HL-60 (cell line): Measurements from ENCODE around the gene PPCDC.
"Not testable (repeated sequence)": the region's sequence is repeated elsewhere in the genome, so short reads cannot be mapped to it uniquely, and the experiment has no call there.

Experiments used
- CTCF ChIP-seq: IDR thresholded peaks from one replicate; pipeline ENCODE4 v1.5.1; 2011; ENCODE audit warnings: low read length, control low read depth, inconsistent platforms; ENCODE audit not compliant: insufficient read depth
- GABPA ChIP-seq: IDR thresholded peaks from 2 replicates; pipeline ENCODE4 v1.6.1; 2012; ENCODE audit warnings: low read depth
- POLR2AphosphoS5 ChIP-seq: IDR thresholded peaks from 2 replicates; pipeline ENCODE4 v1.6.1; 2012; ENCODE audit warnings: low read depth
- REST ChIP-seq: IDR thresholded peaks from 2 replicates; pipeline ENCODE4 v1.6.1; 2012; ENCODE audit warnings: low read depth; ENCODE audit not compliant: insufficient replicate concordance

GRCh38 chr15:75085708-75086107 is 62.3 kb downstream of the PPCDC start:
- not testable (repeated sequence) for TF ChIP-seq CTCF, REST, POLR2AphosphoS5, GABPA
